ENCODE measurements around the gene SH2D1A. TPM values are rescaled to one million over a fixed set of nuclear protein-coding genes. Genes with fewer than 3 reads are reported as not detected.

The SH2D1A gene
- polyA plus RNA-seq, 1 of the 3 experiments (the other 2 are of a cell fraction) = not detected

DNA sequence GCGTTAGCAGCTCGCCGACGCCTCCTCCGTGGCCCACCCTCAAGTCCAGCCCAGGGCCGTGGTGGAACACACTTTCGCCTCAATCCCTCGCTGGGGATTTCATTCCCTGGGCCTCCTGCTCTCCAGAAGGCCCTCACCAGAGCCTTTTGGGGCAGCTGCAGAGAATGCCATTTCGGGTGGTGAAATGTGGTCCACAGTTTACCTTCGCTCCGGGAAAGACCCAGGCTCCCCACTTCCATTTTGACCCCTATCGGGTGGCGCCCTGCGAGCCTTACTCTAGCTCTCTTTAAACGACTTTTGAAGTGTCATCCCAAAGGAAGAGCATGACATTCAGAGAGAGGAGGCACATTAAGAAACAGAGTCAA lies 496 bp downstream of the SH2D1A start:
- no peaks in the 10 kb centered on the region for H3K36me3 ChIP-seq (replicated peaks in 1 of 2; ENCODE audit: control insufficient read depth in 1 of 2, insufficient read depth in 2 of 2, low read length in 1 of 2)
- no peak for DNase-seq
- H3K4me2 ChIP-seq = no peak overlapping the region
- no peak overlapping the region for H3K4me3 ChIP-seq (ENCODE audit: low read depth in 2 of 2, low read length in 1 of 2)
- H4K20me1 ChIP-seq (ENCODE audit: insufficient read depth) = no peaks in the 10 kb centered on the region
- H3K9me3 ChIP-seq = no peaks in the 10 kb centered on the region
- H3K27ac ChIP-seq (ENCODE audit: low read depth in 2 of 2, low read length in 1 of 2) = no peak overlapping the region
- H3K4me1 ChIP-seq (ENCODE audit: control insufficient read depth in 1 of 2, insufficient read depth in 2 of 2, low read depth in 1 of 2, low read length in 1 of 2) = no peaks in the 10 kb centered on the region
- H3K9ac ChIP-seq = no peak overlapping the region
- H3K9me2 ChIP-seq = no peaks in the 10 kb centered on the region
- TF ChIP-seq EZH2phosphoT487 (IDR thresholded peaks at IDR 0.05; ENCODE audit: borderline replicate concordance, low read depth) (no peak), FOSL2 (IDR thresholded peaks at IDR 0.05; ENCODE audit: borderline replicate concordance, low read depth) (no peak), TEAD4 (IDR thresholded peaks at IDR 0.05; ENCODE audit: borderline replicate concordance, insufficient read depth) (no peak), YY1 (IDR thresholded peaks at IDR 0.05; ENCODE audit: low read depth) (no peak), SIN3A (IDR thresholded peaks at IDR 0.05; ENCODE audit: borderline replicate concordance, low read depth, low read length) (no peak), POLR2AphosphoS5 (IDR thresholded peaks at IDR 0.05; ENCODE audit: low read depth, low read length) (no peak), GATA2 (CRISPR knock-in tag; IDR thresholded peaks at IDR 0.05) (no peak), RAD21 (IDR thresholded peaks at IDR 0.05; ENCODE audit: low read length) (no peak)
- TF ChIP-seq, protein P1, sequence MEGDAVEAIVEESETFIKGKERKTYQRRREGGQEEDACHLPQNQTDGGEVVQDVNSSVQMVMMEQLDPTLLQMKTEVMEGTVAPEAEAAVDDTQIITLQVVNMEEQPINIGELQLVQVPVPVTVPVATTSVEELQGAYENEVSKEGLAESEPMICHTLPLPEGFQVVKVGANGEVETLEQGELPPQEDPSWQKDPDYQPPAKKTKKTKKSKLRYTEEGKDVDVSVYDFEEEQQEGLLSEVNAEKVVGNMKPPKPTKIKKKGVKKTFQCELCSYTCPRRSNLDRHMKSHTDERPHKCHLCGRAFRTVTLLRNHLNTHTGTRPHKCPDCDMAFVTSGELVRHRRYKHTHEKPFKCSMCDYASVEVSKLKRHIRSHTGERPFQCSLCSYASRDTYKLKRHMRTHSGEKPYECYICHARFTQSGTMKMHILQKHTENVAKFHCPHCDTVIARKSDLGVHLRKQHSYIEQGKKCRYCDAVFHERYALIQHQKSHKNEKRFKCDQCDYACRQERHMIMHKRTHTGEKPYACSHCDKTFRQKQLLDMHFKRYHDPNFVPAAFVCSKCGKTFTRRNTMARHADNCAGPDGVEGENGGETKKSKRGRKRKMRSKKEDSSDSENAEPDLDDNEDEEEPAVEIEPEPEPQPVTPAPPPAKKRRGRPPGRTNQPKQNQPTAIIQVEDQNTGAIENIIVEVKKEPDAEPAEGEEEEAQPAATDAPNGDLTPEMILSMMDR (IDR thresholded peaks at IDR 0.05) = no peak
- TF ChIP-seq, protein P2, sequence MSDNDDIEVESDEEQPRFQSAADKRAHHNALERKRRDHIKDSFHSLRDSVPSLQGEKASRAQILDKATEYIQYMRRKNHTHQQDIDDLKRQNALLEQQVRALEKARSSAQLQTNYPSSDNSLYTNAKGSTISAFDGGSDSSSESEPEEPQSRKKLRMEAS (IDR thresholded peaks at IDR 0.05; ENCODE audit: low read depth) = no peak
- H3F3A ChIP-seq (replicated peaks; ENCODE audit: insufficient read depth) = no peaks in the 10 kb centered on the region
- H3K79me2 ChIP-seq (ENCODE audit: insufficient read depth) = no peaks in the 10 kb centered on the region
- WGBS (ENCODE audit: low lambda C conversion rate) = 39% methylated on average over 15 of the region's 15 CpGs
- H2AFZ ChIP-seq (ENCODE audit: low read depth) = no peak overlapping the region
- ChIA-PET POLR2A (no interaction called here), CTCF (no interaction called here)
- no peaks in the 10 kb centered on the region for H3K27me3 ChIP-seq (ENCODE audit: insufficient read depth)

DNA sequence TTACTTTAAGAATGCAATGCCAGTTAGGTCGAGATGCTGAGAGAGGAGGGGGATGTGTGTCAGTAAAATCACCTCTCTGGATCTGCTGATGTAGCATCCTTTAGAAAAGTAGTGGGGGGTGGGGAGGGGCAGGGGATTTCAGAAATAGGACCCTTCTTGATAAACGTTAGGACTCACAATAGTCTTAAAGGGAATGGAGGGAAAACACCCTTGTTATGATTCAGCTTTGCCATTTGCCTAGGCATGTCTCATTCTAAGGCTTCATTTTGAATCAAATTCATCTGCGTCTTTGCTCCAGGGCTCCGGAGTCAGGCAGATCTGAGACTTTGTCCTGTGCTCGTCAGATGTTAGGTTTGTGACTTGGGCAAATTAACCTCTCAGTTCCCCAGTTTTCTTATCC lies 879 bp downstream of the SH2D1A start:
- Histone ChIP-seq H2AFZ (ENCODE audit: low read depth) (no peak overlapping the region), H3F3A (replicated peaks; ENCODE audit: insufficient read depth) (no peaks in the 10 kb centered on the region), H3K4me3 (ENCODE audit: low read depth in 2 of 2, low read length in 1 of 2) (no peak overlapping the region), H3K79me2 (ENCODE audit: insufficient read depth) (no peaks in the 10 kb centered on the region), H3K36me3 (replicated peaks in 1 of 2; ENCODE audit: control insufficient read depth in 1 of 2, insufficient read depth in 2 of 2, low read length in 1 of 2) (no peaks in the 10 kb centered on the region), H3K9me2 (no peaks in the 10 kb centered on the region), H3K27ac (ENCODE audit: low read depth in 2 of 2, low read length in 1 of 2) (no peak overlapping the region), H3K9me3 (no peaks in the 10 kb centered on the region), H4K20me1 (ENCODE audit: insufficient read depth) (no peaks in the 10 kb centered on the region), H3K27me3 (ENCODE audit: insufficient read depth) (no peaks in the 10 kb centered on the region), H3K4me2 (no peak overlapping the region), H3K4me1 (ENCODE audit: control insufficient read depth in 1 of 2, insufficient read depth in 2 of 2, low read depth in 1 of 2, low read length in 1 of 2) (no peaks in the 10 kb centered on the region), H3K9ac (no peak overlapping the region)
- WGBS (ENCODE audit: low lambda C conversion rate) = 29% methylated on average over 5 of the region's 5 CpGs
- DNase-seq = no peak
- CTCF ChIA-PET = no interaction called here
- POLR2A ChIA-PET = no interaction called here
- TF ChIP-seq, protein P2 (IDR thresholded peaks at IDR 0.05; ENCODE audit: low read depth) = no peak
- TF ChIP-seq, protein P3, sequence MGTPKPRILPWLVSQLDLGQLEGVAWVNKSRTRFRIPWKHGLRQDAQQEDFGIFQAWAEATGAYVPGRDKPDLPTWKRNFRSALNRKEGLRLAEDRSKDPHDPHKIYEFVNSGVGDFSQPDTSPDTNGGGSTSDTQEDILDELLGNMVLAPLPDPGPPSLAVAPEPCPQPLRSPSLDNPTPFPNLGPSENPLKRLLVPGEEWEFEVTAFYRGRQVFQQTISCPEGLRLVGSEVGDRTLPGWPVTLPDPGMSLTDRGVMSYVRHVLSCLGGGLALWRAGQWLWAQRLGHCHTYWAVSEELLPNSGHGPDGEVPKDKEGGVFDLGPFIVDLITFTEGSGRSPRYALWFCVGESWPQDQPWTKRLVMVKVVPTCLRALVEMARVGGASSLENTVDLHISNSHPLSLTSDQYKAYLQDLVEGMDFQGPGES (IDR thresholded peaks at IDR 0.05; ENCODE audit: low read depth, low read length) = no peak
- TF ChIP-seq TAF1 (IDR thresholded peaks at IDR 0.05; ENCODE audit: borderline replicate concordance, low read depth, low read length) = no peak
- no peak for TF ChIP-seq RXRA (IDR thresholded peaks at IDR 0.05; ENCODE audit: borderline replicate concordance, low read depth)
- no peak for TF ChIP-seq FOXM1 (IDR thresholded peaks at IDR 0.05; ENCODE audit: low read depth)
- no peak for TF ChIP-seq MXI1 (IDR thresholded peaks at IDR 0.05; ENCODE audit: low read depth, low read length)
- no peak for TF ChIP-seq POLR2AphosphoS5 (IDR thresholded peaks at IDR 0.05; ENCODE audit: low read depth, low read length)
- no peak for TF ChIP-seq PBX3 (IDR thresholded peaks at IDR 0.05)
- TF ChIP-seq NFIC (IDR thresholded peaks at IDR 0.05; ENCODE audit: borderline replicate concordance) = no peak
- TF ChIP-seq YY1 (IDR thresholded peaks at IDR 0.05; ENCODE audit: low read depth) = no peak
- no peak for TF ChIP-seq SMC3 (IDR thresholded peaks at IDR 0.05; ENCODE audit: low read depth, low read length)
- TF ChIP-seq USF2 (IDR thresholded peaks at IDR 0.05; ENCODE audit: borderline replicate concordance, low read depth, low read length) = no peak
- no peak for TF ChIP-seq RCOR1 (IDR thresholded peaks at IDR 0.05; ENCODE audit: low read length)
- no peak for TF ChIP-seq CHD2 (IDR thresholded peaks at IDR 0.05; ENCODE audit: low read length, partially characterized antibody)
- TF ChIP-seq SIN3A (IDR thresholded peaks at IDR 0.05; ENCODE audit: borderline replicate concordance, low read depth, low read length) = no peak
- no peak for TF ChIP-seq EP300 (IDR thresholded peaks at IDR 0.05; ENCODE audit: borderline replicate concordance in 1 of 2, low read depth in 1 of 2, low read length in 1 of 2)
- no peak for TF ChIP-seq TCF12 (IDR thresholded peaks at IDR 0.05)
- no peak for TF ChIP-seq TEAD4 (IDR thresholded peaks at IDR 0.05; ENCODE audit: borderline replicate concordance, insufficient read depth)
